Measurements from ENCODE around the gene CGB3. TPM values are rescaled to one million over a fixed set of nuclear protein-coding genes. Genes with fewer than 3 reads are reported as not detected.
"Not testable (repeated sequence)": the region's sequence is repeated elsewhere in the genome, so short reads cannot be mapped to it uniquely, and the experiment has no call there.

Gene CGB3
- total RNA-seq (not detected), polyA plus RNA-seq (not detected)
- long read RNA-seq, donor 1: 0 reads
- long read RNA-seq, donor 2: 0 reads
- long read RNA-seq, donor 3: 0 reads

DNA sequence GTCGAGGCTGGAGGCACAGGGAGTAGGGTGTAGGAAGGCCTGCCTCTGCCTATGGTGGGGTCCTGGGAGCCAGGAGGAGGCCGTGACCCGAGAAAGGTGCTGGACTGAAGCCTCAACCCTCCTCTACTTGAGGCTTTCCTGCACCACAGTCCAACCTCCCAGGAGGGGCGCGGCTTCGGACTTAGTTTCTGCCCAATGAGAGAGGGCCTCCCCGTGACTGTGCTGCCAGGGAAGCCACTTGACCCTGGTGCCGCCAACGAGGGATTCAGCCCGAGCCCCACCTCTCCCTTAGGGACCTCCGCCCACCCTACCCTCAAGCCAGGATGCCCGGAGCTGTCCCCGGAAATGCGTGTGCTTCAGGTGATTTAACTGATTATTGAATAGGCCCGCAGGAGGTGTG lies at the start of gene CGB3:
Gene CGB3 (minus strand): TSS at position 101 of the 400 bp plus-strand sequence. CDS start 362 bp downstream, outside the sequence.
- H3K36me3 ChIP-seq; H3K9me3 ChIP-seq; ATAC-seq; intact Hi-C loops (cut with DNase I); H3K4me3 ChIP-seq; DNase-seq; H3K4me1 ChIP-seq; H3K27ac ChIP-seq: not testable (repeated sequence)
- WGBS, 2 donors: 62 to 78% methylated on average over 12 to 13 of the region's 15 CpGs
- H3K27me3 ChIP-seq: peaks cover 0 to 21% (median 5%) of the 10 kb centered on the region in 7 donors

DNA sequence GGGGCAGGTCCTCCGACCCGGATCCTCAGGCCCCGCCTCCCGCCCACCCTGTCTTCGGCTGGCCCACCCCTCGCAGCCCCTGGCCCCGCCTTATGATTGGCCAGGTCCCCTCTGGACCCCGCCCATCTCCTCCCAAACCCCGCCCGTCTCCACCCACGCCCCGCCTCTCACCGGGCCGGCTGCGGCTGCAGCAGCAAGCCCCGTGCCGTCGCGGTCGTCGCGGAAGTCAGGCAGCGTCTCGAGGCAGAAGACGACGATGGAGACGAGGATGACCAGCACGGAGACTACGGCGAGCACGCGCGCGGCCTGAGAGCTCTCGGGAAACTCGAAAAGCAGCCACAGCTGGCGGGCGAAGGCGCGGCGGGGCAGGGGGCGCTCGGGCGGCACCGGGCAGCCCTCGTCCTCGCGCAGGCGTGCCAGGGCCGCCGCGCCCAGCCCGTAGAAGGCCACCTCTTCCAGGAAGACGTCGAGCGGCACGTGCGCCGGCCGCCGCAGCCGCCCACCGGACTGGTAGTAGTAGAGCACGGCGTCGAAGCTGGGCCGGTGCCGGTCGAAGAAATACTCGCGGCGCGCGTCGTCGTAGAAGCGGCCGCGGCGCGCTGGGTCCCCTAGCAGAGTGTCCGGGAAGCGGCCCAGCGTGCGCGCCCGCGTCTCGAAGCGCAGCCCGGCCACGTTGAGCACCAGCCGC lies 47.9 kb upstream of the CGB3 start:
- intact Hi-C loops (cut with DNase I): loop anchor here in 2 of 10 donors (10.0 kb wide), 1 partner anchor 77 kb away; the partner anchor contains the start of genes GYS1 (in 2 of the 2) and RUVBL2 (in 2 of the 2)
- Histone ChIP-seq H3K4me1 (peaks cover 0 to 8% (median 0%) of the 10 kb centered on the region in 9 donors), H3K4me3 (peak overlapping the region in 2 of 10 donors; percentile 7 to 11), H3K9me3 (no peaks in the 10 kb centered on the region), H3K27me3 (peaks cover 0 to 76% (median 63%) of the 10 kb centered on the region in 7 donors), H3K27ac (no peak overlapping the region), H3K36me3 (no peaks in the 10 kb centered on the region)
- TF ChIP-seq, protein P1, sequence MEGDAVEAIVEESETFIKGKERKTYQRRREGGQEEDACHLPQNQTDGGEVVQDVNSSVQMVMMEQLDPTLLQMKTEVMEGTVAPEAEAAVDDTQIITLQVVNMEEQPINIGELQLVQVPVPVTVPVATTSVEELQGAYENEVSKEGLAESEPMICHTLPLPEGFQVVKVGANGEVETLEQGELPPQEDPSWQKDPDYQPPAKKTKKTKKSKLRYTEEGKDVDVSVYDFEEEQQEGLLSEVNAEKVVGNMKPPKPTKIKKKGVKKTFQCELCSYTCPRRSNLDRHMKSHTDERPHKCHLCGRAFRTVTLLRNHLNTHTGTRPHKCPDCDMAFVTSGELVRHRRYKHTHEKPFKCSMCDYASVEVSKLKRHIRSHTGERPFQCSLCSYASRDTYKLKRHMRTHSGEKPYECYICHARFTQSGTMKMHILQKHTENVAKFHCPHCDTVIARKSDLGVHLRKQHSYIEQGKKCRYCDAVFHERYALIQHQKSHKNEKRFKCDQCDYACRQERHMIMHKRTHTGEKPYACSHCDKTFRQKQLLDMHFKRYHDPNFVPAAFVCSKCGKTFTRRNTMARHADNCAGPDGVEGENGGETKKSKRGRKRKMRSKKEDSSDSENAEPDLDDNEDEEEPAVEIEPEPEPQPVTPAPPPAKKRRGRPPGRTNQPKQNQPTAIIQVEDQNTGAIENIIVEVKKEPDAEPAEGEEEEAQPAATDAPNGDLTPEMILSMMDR (IDR thresholded peaks at IDR 0.05): no peak
- WGBS, 2 donors: 3 to 5% methylated on average over 84 to 91 of the region's 93 CpGs
- ATAC-seq (peak in 1 of 8 donors; percentile 12), DNase-seq (no peak)

DNA sequence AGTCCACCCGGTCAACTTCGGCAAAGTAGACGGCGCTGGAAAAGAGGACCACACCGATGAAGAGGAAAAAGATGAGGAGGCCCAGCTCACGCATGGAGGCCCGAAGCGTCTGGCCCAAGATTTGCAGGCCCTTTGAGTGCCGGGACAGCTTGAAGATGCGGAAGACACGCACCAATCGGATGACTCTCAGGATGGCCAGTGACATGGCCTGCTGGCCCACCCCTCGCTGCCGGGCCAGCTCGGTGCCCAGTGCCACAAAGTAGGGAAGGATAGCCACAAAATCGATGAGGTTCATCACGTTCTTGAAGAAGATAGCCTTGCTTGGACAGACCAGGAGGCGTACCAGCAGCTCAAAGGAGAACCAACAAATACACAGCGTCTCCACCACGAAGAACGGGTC lies 46.3 kb upstream of the CGB3 start:
- TF ChIP-seq, protein P1 (IDR thresholded peaks at IDR 0.05): no peak
- 96 to 97% methylated on average over 21 of the region's 21 CpGs for WGBS, 2 donors

DNA sequence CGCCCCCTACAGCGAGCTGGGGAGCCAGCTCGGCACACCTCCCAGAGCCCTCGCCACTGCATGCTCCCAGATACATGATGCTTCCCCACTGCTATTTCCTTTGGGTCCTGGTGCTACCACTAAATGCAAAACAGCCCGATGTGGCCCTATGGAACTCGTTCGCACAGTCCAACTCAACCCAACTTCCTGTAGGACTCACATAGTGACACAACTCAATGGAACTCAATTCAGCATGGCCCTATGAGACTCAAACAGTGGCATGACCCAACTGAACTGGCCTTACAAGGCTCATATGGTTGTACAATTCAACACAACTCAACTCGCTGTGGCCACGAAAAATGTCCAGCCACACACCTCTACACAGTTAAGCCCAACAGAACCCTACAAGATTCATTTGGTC lies 44.9 kb upstream of the CGB3 start:
- no peak for DNase-seq
- peaks cover 0 to 95% (median 74%) of the 10 kb centered on the region in 7 donors for H3K27me3 ChIP-seq
- no peaks in the 10 kb centered on the region for H3K36me3 ChIP-seq
- 93 to 95% methylated on average over 9 of the region's 9 CpGs for WGBS, 2 donors
- TF ChIP-seq, protein P1 (IDR thresholded peaks at IDR 0.05): no peak
- H3K27ac ChIP-seq: no peak overlapping the region
- intact Hi-C loops (cut with DNase I): no loop called here
- no peak for ATAC-seq
- H3K9me3 ChIP-seq: no peaks in the 10 kb centered on the region
- H3K4me3 ChIP-seq: no peak overlapping the region
- peaks cover 0 to 21% (median 9%) of the 10 kb centered on the region in 9 donors for H3K4me1 ChIP-seq

More for the DNA sequence above, 46.3 kb upstream of the CGB3 start:
- ATAC-seq (no peak), DNase-seq (no peak)
- Histone ChIP-seq H3K4me3 (no peak overlapping the region), H3K36me3 (no peaks in the 10 kb centered on the region), H3K27ac (no peak overlapping the region), H3K4me1 (peaks cover 0 to 10% (median 3%) of the 10 kb centered on the region in 9 donors), H3K27me3 (peaks cover 0 to 90% (median 68%) of the 10 kb centered on the region in 7 donors), H3K9me3 (no peaks in the 10 kb centered on the region)
- intact Hi-C loops (cut with DNase I): loop anchor here in 2 of 10 donors (10.0 kb wide), 1 partner anchor 76 kb away; the partner anchor contains the start of genes GYS1 (in 2 of the 2) and RUVBL2 (in 2 of the 2)

Measured in heart right ventricle (tissue), 16 donors.